C4-2B (cell line): ENCODE measurements around the gene MRS2.

Source experiments
- ZFX ChIP-seq: fragments of 450-650 bp; IDR thresholded peaks from 2 replicates; pipeline ENCODE4 v1.6.1; 2017
- TF ChIP-seq, protein P1 (sequence below): fragments of 450-650 bp; conservative IDR thresholded peaks from 2 replicates; pipeline ENCODE4 v1.5.1; 2017; ENCODE audit warnings: mild to moderate bottlenecking

DNA sequence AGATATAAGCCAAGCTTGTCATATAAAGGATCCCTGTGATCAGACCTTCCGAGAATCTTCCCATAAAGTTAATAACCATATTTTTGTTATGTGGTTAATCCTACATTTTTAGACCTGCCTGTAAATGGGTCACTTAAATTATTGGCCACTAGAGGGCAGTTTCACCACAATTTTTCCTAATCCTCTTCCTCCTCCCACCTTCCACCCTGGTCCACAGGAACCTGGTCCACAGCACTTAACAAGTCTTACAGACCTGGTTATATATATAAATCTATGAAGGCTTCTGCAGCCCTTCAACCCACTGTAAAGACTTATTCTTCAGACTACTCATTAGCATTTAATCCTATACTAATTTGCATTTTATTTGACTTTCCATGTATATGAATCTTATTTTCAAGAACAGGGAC is 28.3 kb downstream of the MRS2 start:
- TF ChIP-seq, protein P1, sequence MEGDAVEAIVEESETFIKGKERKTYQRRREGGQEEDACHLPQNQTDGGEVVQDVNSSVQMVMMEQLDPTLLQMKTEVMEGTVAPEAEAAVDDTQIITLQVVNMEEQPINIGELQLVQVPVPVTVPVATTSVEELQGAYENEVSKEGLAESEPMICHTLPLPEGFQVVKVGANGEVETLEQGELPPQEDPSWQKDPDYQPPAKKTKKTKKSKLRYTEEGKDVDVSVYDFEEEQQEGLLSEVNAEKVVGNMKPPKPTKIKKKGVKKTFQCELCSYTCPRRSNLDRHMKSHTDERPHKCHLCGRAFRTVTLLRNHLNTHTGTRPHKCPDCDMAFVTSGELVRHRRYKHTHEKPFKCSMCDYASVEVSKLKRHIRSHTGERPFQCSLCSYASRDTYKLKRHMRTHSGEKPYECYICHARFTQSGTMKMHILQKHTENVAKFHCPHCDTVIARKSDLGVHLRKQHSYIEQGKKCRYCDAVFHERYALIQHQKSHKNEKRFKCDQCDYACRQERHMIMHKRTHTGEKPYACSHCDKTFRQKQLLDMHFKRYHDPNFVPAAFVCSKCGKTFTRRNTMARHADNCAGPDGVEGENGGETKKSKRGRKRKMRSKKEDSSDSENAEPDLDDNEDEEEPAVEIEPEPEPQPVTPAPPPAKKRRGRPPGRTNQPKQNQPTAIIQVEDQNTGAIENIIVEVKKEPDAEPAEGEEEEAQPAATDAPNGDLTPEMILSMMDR: peak; percentile 82
- no peak for TF ChIP-seq ZFX
